Smooth muscle cell of the brain vasculature (primary cell): ENCODE measurements around the gene RBX1.
A peak's percentile ranks its signal among the peaks of the same experiment; 100 is the strongest.

Experiments used
- DNase-seq: peaks from one replicate; pipeline ENCODE4 v3.0.0-alpha.2; 2012; ENCODE audit warnings: low read depth, low spot score

The RBX1 gene

DNA sequence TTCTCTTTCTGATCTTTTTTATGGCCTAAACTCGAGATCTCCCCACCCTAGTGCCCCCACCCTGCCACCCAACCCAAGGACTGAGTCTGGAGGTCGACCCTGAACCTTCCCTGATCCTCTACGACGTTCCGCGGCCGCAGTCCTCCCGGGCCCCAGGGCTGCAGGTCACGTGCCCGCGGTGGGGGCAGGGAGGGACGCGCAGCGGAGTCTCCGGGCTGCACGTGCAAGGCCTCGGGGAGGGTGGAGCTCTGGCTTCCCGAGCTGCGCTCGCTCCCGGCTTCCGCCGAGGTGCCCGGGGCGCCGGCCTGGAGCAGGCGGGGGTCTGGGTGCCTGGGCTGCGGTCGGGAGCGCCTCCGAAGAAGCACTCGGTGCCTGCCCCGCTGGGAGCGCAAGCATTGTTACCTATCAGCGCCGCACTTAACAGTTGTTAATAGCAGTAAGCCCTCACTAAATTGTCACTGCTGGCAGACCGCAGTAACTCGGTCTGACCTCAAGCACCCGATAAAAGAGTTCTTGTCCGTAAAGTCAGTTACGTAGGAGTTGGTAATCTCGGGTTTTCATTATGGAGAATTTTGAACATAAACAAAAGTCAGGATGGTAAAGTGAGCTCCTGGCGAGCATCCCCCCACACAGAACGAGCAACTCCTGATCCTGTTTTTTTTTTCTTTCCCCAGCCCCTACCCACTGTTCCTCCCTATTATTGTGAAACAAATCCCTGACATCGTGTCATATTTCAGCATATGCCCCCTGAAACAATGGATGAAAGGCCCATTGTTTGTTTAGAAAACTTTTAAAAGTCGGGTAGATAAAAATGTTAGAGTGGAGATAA, 71.5 kb downstream of the RBX1 start:
- DNase-seq: peak; percentile 37
